CD14-positive monocyte (primary cell): Measurements from ENCODE around the gene BMPR1B. TPM values are rescaled to one million over a fixed set of nuclear protein-coding genes. Genes with fewer than 3 reads are reported as not detected.

ENCODE experiments used
- DNase-seq, 3 donors: peaks; one replicate each; pipeline ENCODE4 v3.0.0-alpha.2; 2011 to 2022
- H2AFZ ChIP-seq: 2 replicates; pipeline ENCODE4 v1.6.0; 2012; ENCODE audit warnings: mild to moderate bottlenecking, low read depth, low read length, inconsistent platforms; ENCODE audit not compliant: insufficient read depth, poor library complexity, severe bottlenecking
- H3K27ac ChIP-seq, 2 donors: 1 replicate in 1 of 2; 2 replicates in 1 of 2; pipeline ENCODE4 v1.5.1; 2012 to 2013; ENCODE audit warnings: low read length in 2 of 2, control low read depth in 1 of 2, inconsistent platforms in 1 of 2, low read depth in 1 of 2, mild to moderate bottlenecking in 1 of 2
- H3K27me3 ChIP-seq, 2 donors: one replicate each; pipeline versions ENCODE4 v1.6.0 to v1.6.1; 2011 to 2013; ENCODE audit warnings: low read length in 2 of 2; ENCODE audit not compliant: control insufficient read depth in 2 of 2, insufficient read depth in 2 of 2
- H3K36me3 ChIP-seq, 2 donors: replicated peaks in 1 of 2; 1 replicate in 1 of 2; 2 replicates in 1 of 2; pipeline versions ENCODE4 v1.5.1 to v1.6.1; 2012 to 2013; ENCODE audit warnings: low read length in 2 of 2, control low read depth in 1 of 2, inconsistent platforms in 1 of 2, mild to moderate bottlenecking in 1 of 2; ENCODE audit not compliant: insufficient read depth in 2 of 2, control insufficient read depth in 1 of 2
- H3K4me1 ChIP-seq, 2 donors: 1 replicate in 1 of 2; 2 replicates in 1 of 2; pipeline versions ENCODE4 v1.5.1 to v1.6.1; 2012 to 2013; ENCODE audit warnings: low read length in 2 of 2, control low read depth in 1 of 2, inconsistent platforms in 1 of 2, mild to moderate bottlenecking in 1 of 2, moderate library complexity in 1 of 2; ENCODE audit not compliant: insufficient read depth in 2 of 2, control insufficient read depth in 1 of 2
- H3K4me2 ChIP-seq: replicated peaks from 2 replicates; pipeline ENCODE3; 2012; ENCODE audit warnings: low read length, moderate library complexity, mild to moderate bottlenecking; ENCODE audit not compliant: poor library complexity, severe bottlenecking; ENCODE audit errors: extremely low read depth
- H3K4me3 ChIP-seq, 3 experiments: fragments of 200-600 bp in 1 of 3; sonication (generic) in 1 of 3; replicated peaks in 1 of 3; 1 replicate in 2 of 3; 2 replicates in 1 of 3; pipeline ENCODE4 v1.5.1; 2011 to 2013; ENCODE audit warnings: low read length in 3 of 3, mild to moderate bottlenecking in 3 of 3, control low read depth in 2 of 3, low read depth in 2 of 3, inconsistent platforms in 1 of 3, moderate library complexity in 1 of 3
- H3K79me2 ChIP-seq: 2 replicates; pipeline ENCODE4 v1.6.0; 2012; ENCODE audit warnings: mild to moderate bottlenecking, control low read depth, inconsistent platforms, low read length, moderate library complexity; ENCODE audit not compliant: insufficient read depth
- H3K9ac ChIP-seq: 2 replicates; pipeline ENCODE4 v1.6.0; 2017; ENCODE audit warnings: low read length, mild to moderate bottlenecking; ENCODE audit not compliant: insufficient read depth, poor library complexity, severe bottlenecking
- H3K9me3 ChIP-seq, 2 donors: replicated peaks in 1 of 2; 1 replicate in 1 of 2; 2 replicates in 1 of 2; pipeline versions ENCODE4 v1.5.1 to v1.6.1; 2012 to 2013; ENCODE audit warnings: low read length in 2 of 2, control low read depth in 1 of 2; ENCODE audit not compliant: control insufficient read depth in 1 of 2, insufficient read depth in 1 of 2
- H4K20me1 ChIP-seq: 2 replicates; pipeline ENCODE4 v1.6.0; 2012; ENCODE audit warnings: mild to moderate bottlenecking, low read length, control low read depth, moderate library complexity; ENCODE audit not compliant: insufficient read depth
- H3K27ac Mint-ChIP-seq, 7 donors: one replicate each; pipeline ENCODE4 v1.8.0; 2020; ENCODE audit warnings: mild to moderate bottlenecking in 7 of 7, mixed read lengths in 7 of 7, moderate library complexity in 6 of 7, inconsistent platforms in 2 of 7
- H3K27me3 Mint-ChIP-seq, 3 donors: one replicate each; pipeline ENCODE4 v1.8.0; 2021 to 2022; ENCODE audit warnings: low read depth in 3 of 3, mild to moderate bottlenecking in 3 of 3, mixed read lengths in 3 of 3, moderate library complexity in 3 of 3, inconsistent platforms in 1 of 3
- H3K36me3 Mint-ChIP-seq, 2 donors: one replicate each; pipeline ENCODE4 v1.8.0; 2020; ENCODE audit warnings: mixed read lengths in 2 of 2, inconsistent platforms in 1 of 2, mild to moderate bottlenecking in 1 of 2
- H3K4me1 Mint-ChIP-seq: one replicate; pipeline ENCODE4 v1.8.0; 2020; ENCODE audit warnings: mild to moderate bottlenecking, mixed read lengths
- H3K4me3 Mint-ChIP-seq, 2 donors: one replicate each; pipeline ENCODE4 v1.8.0; 2020; ENCODE audit warnings: mild to moderate bottlenecking in 2 of 2, mixed read lengths in 2 of 2, moderate library complexity in 1 of 2
- H3K9me3 Mint-ChIP-seq, 7 donors: one replicate each; pipeline ENCODE4 v1.8.0; 2020 to 2022; ENCODE audit warnings: mixed read lengths in 7 of 7, mild to moderate bottlenecking in 6 of 7, moderate library complexity in 6 of 7, inconsistent platforms in 2 of 7
- CTCF ChIP-seq: fragments of 200-600 bp; IDR thresholded peaks from one replicate; pipeline ENCODE4 v1.8.0; 2022; ENCODE audit warnings: antibody characterized with exemption, mild to moderate bottlenecking
- WGBS: methylation state at CpG from one replicate; pipeline ENCODE4 v1.1.5; 2013; ENCODE audit warnings: missing lambda C conversion rate; ENCODE audit not compliant: insufficient coverage; 5-methylcytosine and 5-hydroxymethylcytosine counted together
- intact Hi-C, 2 donors: fragments of 100-400 bp; cut with micrococcal nuclease; formaldehyde crosslinking; loops; one replicate each; pipeline versions ENCODE4 v1.15.0 to v1.15.1; 2023
- polyA plus RNA-seq, 3 donors: library from polyadenylated mRNA; depleted of rRNA in 1 of 3; unstranded in 2 of 3; stranded (reverse) in 1 of 3; fragments of 300-500 nt in 2 of 3; fragments of >200 nt in 1 of 3; fragmentation: Illumina TruSeq in 2 of 3; gene quantifications; 1 replicate in 2 of 3; 2 replicates in 1 of 3; pipeline ENCODE4 v1.2.3, GENCODE V29; 2012 to 2021

BMPR1B gene
- polyA plus RNA-seq, 3 donors = not detected

- H4K20me1 ChIP-seq = no peaks in the 10 kb centered on the region
- no peak overlapping the region for H3K4me2 ChIP-seq
- no peaks in the 10 kb centered on the region for H3K27me3 ChIP-seq
- no CpG with 5 or more reads among the region's 3 CpGs for WGBS
- H3K27me3 Mint-ChIP-seq = peaks cover 0 to 5% (median 0%) of the 10 kb centered on the region in 3 donors
- H3K27ac ChIP-seq = no peak overlapping the region
- H3K4me3 Mint-ChIP-seq = no peak overlapping the region
- DNase-seq = no peak
- no peaks in the 10 kb centered on the region for H3K9me3 ChIP-seq
- H3K4me1 Mint-ChIP-seq = peaks cover 4% of the 10 kb centered on the region
- H3K36me3 Mint-ChIP-seq = no peaks in the 10 kb centered on the region
- no peak overlapping the region for H3K4me3 ChIP-seq
- no peaks in the 10 kb centered on the region for H3K4me1 ChIP-seq
- H3K27ac Mint-ChIP-seq = no peak overlapping the region
- H3K36me3 ChIP-seq = no peaks in the 10 kb centered on the region
- H2AFZ ChIP-seq = no peak overlapping the region
- peak; percentile 51 for TF ChIP-seq CTCF
- intact Hi-C loops = loop anchor here in 1 of 2 donors (10.0 kb wide), 1 partner anchor 1198 kb away; no protein-coding TSS in a partner anchor
- H3K9ac ChIP-seq = no peak overlapping the region
- no peaks in the 10 kb centered on the region for H3K79me2 ChIP-seq
- no peaks in the 10 kb centered on the region for H3K9me3 Mint-ChIP-seq
These were observed 398.7 kb downstream of the BMPR1B start for GRCh38 chr4:95156452-95156765.

GRCh38 chr4:95157596-95157995 lies 399.8 kb downstream of the BMPR1B start:
- peaks cover 4% of the 10 kb centered on the region for H3K4me1 Mint-ChIP-seq
- H3K9me3 Mint-ChIP-seq = no peaks in the 10 kb centered on the region
- no peak overlapping the region for H3K4me3 ChIP-seq
- intact Hi-C loops = loop anchor here in 1 of 2 donors (10.0 kb wide), 1 partner anchor 1197 kb away; no protein-coding TSS in a partner anchor
- H3K36me3 Mint-ChIP-seq = no peaks in the 10 kb centered on the region
- H4K20me1 ChIP-seq = no peaks in the 10 kb centered on the region
- no peaks in the 10 kb centered on the region for H3K4me1 ChIP-seq
- no peaks in the 10 kb centered on the region for H3K27me3 ChIP-seq
- H2AFZ ChIP-seq = no peak overlapping the region
- DNase-seq = no peak
- H3K79me2 ChIP-seq = no peaks in the 10 kb centered on the region
- H3K4me3 Mint-ChIP-seq = no peak overlapping the region
- no peak overlapping the region for H3K4me2 ChIP-seq
- no peak overlapping the region for H3K27ac Mint-ChIP-seq
- no peak overlapping the region for H3K9ac ChIP-seq
- no peak for TF ChIP-seq CTCF
- no peaks in the 10 kb centered on the region for H3K9me3 ChIP-seq
- H3K36me3 ChIP-seq = no peaks in the 10 kb centered on the region
- H3K27me3 Mint-ChIP-seq = peaks cover 0 to 4% (median 0%) of the 10 kb centered on the region in 3 donors
- no peak overlapping the region for H3K27ac ChIP-seq
